ENCODE results near the gene L1CAM.

DNA sequence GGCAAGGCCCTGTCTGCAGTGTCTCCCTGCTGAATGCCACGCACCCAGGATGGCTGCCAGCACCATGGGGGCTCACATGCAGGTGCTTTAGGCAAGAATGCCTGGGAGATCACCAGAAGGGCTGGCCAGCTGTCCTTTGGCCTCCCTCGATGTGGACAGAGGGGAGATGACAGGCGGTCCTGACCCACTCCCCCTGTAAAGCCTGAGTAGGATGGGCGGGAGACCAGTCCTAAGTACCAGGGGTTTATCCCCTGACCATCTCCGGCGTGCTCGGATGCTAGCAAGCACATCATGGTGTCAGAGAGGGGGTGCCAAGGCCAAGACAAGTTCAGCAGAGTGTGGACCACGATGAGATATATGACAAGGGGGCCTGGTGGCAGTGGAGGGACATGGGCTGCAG, 60.9 kb downstream of the L1CAM start:
- TF ChIP-seq EZH2 (IDR thresholded peaks at IDR 0.05; ENCODE audit: borderline replicate concordance, low read depth, low read length, severe bottlenecking) = no peak
- TF ChIP-seq, protein P1, sequence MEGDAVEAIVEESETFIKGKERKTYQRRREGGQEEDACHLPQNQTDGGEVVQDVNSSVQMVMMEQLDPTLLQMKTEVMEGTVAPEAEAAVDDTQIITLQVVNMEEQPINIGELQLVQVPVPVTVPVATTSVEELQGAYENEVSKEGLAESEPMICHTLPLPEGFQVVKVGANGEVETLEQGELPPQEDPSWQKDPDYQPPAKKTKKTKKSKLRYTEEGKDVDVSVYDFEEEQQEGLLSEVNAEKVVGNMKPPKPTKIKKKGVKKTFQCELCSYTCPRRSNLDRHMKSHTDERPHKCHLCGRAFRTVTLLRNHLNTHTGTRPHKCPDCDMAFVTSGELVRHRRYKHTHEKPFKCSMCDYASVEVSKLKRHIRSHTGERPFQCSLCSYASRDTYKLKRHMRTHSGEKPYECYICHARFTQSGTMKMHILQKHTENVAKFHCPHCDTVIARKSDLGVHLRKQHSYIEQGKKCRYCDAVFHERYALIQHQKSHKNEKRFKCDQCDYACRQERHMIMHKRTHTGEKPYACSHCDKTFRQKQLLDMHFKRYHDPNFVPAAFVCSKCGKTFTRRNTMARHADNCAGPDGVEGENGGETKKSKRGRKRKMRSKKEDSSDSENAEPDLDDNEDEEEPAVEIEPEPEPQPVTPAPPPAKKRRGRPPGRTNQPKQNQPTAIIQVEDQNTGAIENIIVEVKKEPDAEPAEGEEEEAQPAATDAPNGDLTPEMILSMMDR (IDR thresholded peaks at IDR 0.05; ENCODE audit: borderline replicate concordance, extremely low read depth, low read length, poor library complexity, severe bottlenecking) = no peak
